Ovary (tissue), 3 donors: ENCODE measurements around the gene TPM2.

ENCODE experiments used
- CTCF ChIP-seq, 3 donors: fragments of 450-650 bp in 2 of 3; fragments of 200-600 bp in 1 of 3; IDR thresholded peaks; one replicate each; pipeline versions ENCODE4 v1.5.1 to v1.8.0; 2016 to 2022; ENCODE audit warnings: antibody characterized with exemption in 3 of 3, mild to moderate bottlenecking in 1 of 3
- POLR2A ChIP-seq: fragments of 450-650 bp; IDR thresholded peaks from one replicate; pipeline ENCODE4 v1.6.1; 2017; ENCODE audit warnings: antibody characterized with exemption, mild to moderate bottlenecking, moderate library complexity
- donor health status: DM: no; HTN: no; CAD: no.

GRCh38 chr9:35646153-35646532 lies 43.6 kb downstream of the TPM2 start:
- TF ChIP-seq CTCF (IDR thresholded peaks at IDR 0.05) (no peak), POLR2A (no peak)
